ENCODE results near the gene SLC26A1. TPM values are rescaled to one million over a fixed set of nuclear protein-coding genes. Genes with fewer than 3 reads are reported as not detected.

The SLC26A1 gene
- polyA plus RNA-seq, 1 donor from 2014 or later = 0.12 TPM

DNA sequence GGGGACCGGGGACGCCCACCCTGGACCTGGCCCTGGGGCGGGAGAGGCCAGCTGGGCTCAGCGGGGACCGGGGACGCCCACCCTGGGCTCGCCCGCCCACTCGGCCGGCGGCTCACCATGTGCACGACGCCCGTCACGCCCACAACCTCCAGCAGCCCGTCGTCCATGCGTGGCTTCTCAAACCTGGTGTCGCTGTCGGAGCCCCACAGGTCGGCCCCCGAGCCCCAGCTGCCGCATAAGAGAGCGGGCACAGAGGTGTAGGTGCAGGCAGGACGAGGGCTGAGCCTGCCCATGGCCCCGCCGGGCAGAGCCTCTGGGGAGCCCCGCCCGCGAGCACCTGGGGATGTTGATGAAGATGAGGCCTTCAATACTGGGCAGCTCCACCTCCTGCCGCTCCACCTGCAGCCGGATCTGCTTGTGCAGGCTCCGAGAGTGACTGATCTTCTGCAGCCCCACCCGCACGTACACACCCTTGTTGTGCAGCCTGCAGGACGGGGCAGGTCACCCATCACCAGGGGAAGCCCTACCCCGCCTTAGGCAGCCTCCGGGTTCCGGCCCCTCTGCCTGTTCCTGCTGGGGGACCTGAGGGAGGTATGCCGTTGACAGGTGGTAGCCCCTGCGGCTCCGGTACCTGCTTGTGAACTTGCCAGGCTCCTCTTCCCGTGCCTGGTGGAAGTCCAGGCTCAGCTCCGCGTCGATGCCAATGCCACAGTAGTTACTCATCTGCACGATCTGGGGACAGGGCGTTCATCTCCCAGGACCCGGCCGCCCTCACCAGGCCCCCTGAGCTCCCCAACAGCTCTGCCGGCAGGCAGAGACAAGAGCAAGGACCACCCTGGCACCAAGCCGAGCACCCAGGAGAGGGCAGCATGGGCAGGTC, 31.6 kb downstream of the SLC26A1 start:
- no peaks in the 10 kb centered on the region for H3K36me3 ChIP-seq (ENCODE audit: insufficient read depth, low read length)
- no peak overlapping the region for H3K27ac ChIP-seq (ENCODE audit: low read length)
- TF ChIP-seq, protein P1, sequence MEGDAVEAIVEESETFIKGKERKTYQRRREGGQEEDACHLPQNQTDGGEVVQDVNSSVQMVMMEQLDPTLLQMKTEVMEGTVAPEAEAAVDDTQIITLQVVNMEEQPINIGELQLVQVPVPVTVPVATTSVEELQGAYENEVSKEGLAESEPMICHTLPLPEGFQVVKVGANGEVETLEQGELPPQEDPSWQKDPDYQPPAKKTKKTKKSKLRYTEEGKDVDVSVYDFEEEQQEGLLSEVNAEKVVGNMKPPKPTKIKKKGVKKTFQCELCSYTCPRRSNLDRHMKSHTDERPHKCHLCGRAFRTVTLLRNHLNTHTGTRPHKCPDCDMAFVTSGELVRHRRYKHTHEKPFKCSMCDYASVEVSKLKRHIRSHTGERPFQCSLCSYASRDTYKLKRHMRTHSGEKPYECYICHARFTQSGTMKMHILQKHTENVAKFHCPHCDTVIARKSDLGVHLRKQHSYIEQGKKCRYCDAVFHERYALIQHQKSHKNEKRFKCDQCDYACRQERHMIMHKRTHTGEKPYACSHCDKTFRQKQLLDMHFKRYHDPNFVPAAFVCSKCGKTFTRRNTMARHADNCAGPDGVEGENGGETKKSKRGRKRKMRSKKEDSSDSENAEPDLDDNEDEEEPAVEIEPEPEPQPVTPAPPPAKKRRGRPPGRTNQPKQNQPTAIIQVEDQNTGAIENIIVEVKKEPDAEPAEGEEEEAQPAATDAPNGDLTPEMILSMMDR (IDR thresholded peaks at IDR 0.05; ENCODE audit: poor library complexity, severe bottlenecking) = no peak
- TF ChIP-seq REST (IDR thresholded peaks at IDR 0.05; ENCODE audit: borderline replicate concordance) (no peak), EP300 (conservative IDR thresholded peaks at IDR 0.05; ENCODE audit: poor library complexity, severe bottlenecking) (no peak), SMC3 (conservative IDR thresholded peaks at IDR 0.05; ENCODE audit: poor library complexity) (no peak), MXI1 (conservative IDR thresholded peaks at IDR 0.05; ENCODE audit: poor library complexity, severe bottlenecking) (no peak), POLR2AphosphoS5 (IDR thresholded peaks at IDR 0.05) (no peak), EZH2 (IDR thresholded peaks at IDR 0.05; ENCODE audit: borderline replicate concordance, insufficient read depth, low read length, poor library complexity, severe bottlenecking) (no peak), TAF1 (IDR thresholded peaks at IDR 0.05; ENCODE audit: low read depth) (no peak), RAD21 (conservative IDR thresholded peaks at IDR 0.05) (no peak)
- H3K4me2 ChIP-seq (ENCODE audit: low read length) = no peak overlapping the region
- H4K20me1 ChIP-seq (ENCODE audit: insufficient read depth) = no peaks in the 10 kb centered on the region
- H3K9ac ChIP-seq (ENCODE audit: low read length) = no peak overlapping the region
- no peaks in the 10 kb centered on the region for H3K9me2 ChIP-seq (ENCODE audit: insufficient read depth, low read length)
- no peaks in the 10 kb centered on the region for H3F3A ChIP-seq (ENCODE audit: insufficient read depth, low read length, poor library complexity, severe bottlenecking)
- no peaks in the 10 kb centered on the region for H3K27me3 ChIP-seq (ENCODE audit: insufficient read depth, low read depth, low read length)
- no peaks in the 10 kb centered on the region for H3K79me2 ChIP-seq (replicated peaks; ENCODE audit: insufficient read depth, low read length)
- H3K4me3 ChIP-seq (ENCODE audit: low read length) = no peak overlapping the region
- no peak overlapping the region for H2AFZ ChIP-seq (ENCODE audit: low read depth, low read length)
- H3K9me3 ChIP-seq (ENCODE audit: low read length) = no peaks in the 10 kb centered on the region

DNA sequence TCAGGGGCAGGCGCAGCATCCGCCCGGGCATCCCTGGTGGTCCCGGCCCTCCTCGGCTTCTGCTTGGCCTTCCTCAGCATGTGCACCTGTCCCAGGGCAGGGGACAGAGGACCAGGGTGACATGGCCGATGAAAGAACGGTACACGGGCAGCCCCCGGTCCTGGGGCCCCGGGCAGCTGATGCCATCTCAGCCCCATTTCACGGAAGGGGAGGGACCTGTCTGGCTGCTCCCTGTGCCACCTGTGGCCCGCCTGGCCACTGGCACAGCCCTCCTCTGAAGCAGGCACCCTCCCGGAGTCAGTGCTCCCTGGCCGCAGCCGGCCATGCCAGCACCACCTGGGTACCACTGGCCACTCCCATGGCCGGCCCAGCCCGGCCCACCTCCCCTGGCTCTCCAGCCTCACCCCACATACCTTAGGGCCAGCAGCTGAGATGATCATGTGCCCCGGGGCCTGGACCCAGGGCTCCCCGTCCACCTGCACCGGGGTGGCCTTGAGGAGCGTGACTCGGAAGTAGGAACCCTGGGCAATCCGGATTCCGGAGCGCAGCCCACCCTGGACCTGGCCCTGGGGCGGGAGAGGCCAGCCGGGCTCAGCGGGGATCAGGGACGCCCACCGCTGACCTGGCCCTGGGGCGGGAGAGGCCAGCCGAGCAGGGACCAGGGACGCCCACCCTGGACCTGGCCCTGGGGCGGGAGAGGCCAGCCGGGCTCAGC, 32.4 kb downstream of the SLC26A1 start:
- H3K4me2 ChIP-seq (ENCODE audit: low read length) = no peak overlapping the region
- H3K9ac ChIP-seq (ENCODE audit: low read length) = no peak overlapping the region
- no peaks in the 10 kb centered on the region for H3F3A ChIP-seq (ENCODE audit: insufficient read depth, low read length, poor library complexity, severe bottlenecking)
- H3K9me2 ChIP-seq (ENCODE audit: insufficient read depth, low read length) = no peaks in the 10 kb centered on the region
- H3K27me3 ChIP-seq (ENCODE audit: insufficient read depth, low read depth, low read length) = no peaks in the 10 kb centered on the region
- H4K20me1 ChIP-seq (ENCODE audit: insufficient read depth) = no peaks in the 10 kb centered on the region
- H3K4me3 ChIP-seq (ENCODE audit: low read length) = no peak overlapping the region
- H3K36me3 ChIP-seq (ENCODE audit: insufficient read depth, low read length) = no peaks in the 10 kb centered on the region
- H3K27ac ChIP-seq (ENCODE audit: low read length) = no peak overlapping the region
- H3K9me3 ChIP-seq (ENCODE audit: low read length) = no peaks in the 10 kb centered on the region
- H2AFZ ChIP-seq (ENCODE audit: low read depth, low read length) = no peak overlapping the region
- H3K79me2 ChIP-seq (replicated peaks; ENCODE audit: insufficient read depth, low read length) = no peaks in the 10 kb centered on the region
- TF ChIP-seq EP300 (conservative IDR thresholded peaks at IDR 0.05; ENCODE audit: poor library complexity, severe bottlenecking) (no peak), REST (IDR thresholded peaks at IDR 0.05; ENCODE audit: borderline replicate concordance) (no peak), TAF1 (IDR thresholded peaks at IDR 0.05; ENCODE audit: low read depth) (no peak), POLR2AphosphoS5 (IDR thresholded peaks at IDR 0.05) (no peak), EZH2 (IDR thresholded peaks at IDR 0.05; ENCODE audit: borderline replicate concordance, insufficient read depth, low read length, poor library complexity, severe bottlenecking) (no peak)

All from neural cell (in vitro differentiated cells).